Skeletal muscle satellite cell (primary cell): ENCODE results near the gene DOCK4.

ENCODE experiments used
- H3K27me3 ChIP-seq: 2 replicates; pipeline ENCODE4 v1.7.0; 2013; ENCODE audit warnings: low read length; ENCODE audit not compliant: control insufficient read depth, insufficient read depth
- H3K36me3 ChIP-seq: 2 replicates; pipeline ENCODE4 v1.7.0; 2013; ENCODE audit warnings: mild to moderate bottlenecking, control low read depth, low read length; ENCODE audit not compliant: insufficient read depth
- H3K4me1 ChIP-seq: 2 replicates; pipeline ENCODE4 v1.7.0; 2013; ENCODE audit warnings: low read length; ENCODE audit not compliant: control insufficient read depth, insufficient read depth
- H3K4me2 ChIP-seq: 2 replicates; pipeline ENCODE4 v1.7.0; 2013; ENCODE audit warnings: mild to moderate bottlenecking, low read length
- H3K4me3 ChIP-seq: 2 replicates; pipeline ENCODE4 v1.7.0; 2013; ENCODE audit warnings: low read length
- H3K9ac ChIP-seq: 2 replicates; pipeline ENCODE4 v1.7.0; 2013; ENCODE audit warnings: mild to moderate bottlenecking, low read depth, low read length, moderate library complexity
- H3K9me3 ChIP-seq: replicated peaks from 2 replicates; pipeline ENCODE4 v1.7.0; 2013; ENCODE audit warnings: mild to moderate bottlenecking, control low read depth, low read length

DOCK4 gene

GRCh38 chr7:111872450-111873325, 333.5 kb downstream of the DOCK4 start:
- Histone ChIP-seq H3K9ac (no peak overlapping the region), H3K27me3 (no peaks in the 10 kb centered on the region), H3K9me3 (no peaks in the 10 kb centered on the region), H3K4me1 (no peaks in the 10 kb centered on the region), H3K4me2 (no peak overlapping the region), H3K4me3 (no peak overlapping the region), H3K36me3 (no peaks in the 10 kb centered on the region)

- Histone ChIP-seq H3K4me2 (no peak overlapping the region), H3K9me3 (no peaks in the 10 kb centered on the region), H3K4me1 (no peaks in the 10 kb centered on the region), H3K27me3 (no peaks in the 10 kb centered on the region), H3K36me3 (no peaks in the 10 kb centered on the region), H3K4me3 (no peak overlapping the region), H3K9ac (no peak overlapping the region)
These were observed 334.9 kb downstream of the DOCK4 start for GRCh38 chr7:111871283-111871682.

- H3K4me3 ChIP-seq, result no peak overlapping the region
- H3K9me3 ChIP-seq, result no peaks in the 10 kb centered on the region
- H3K36me3 ChIP-seq, result no peaks in the 10 kb centered on the region
- no peak overlapping the region for H3K4me2 ChIP-seq
- H3K27me3 ChIP-seq, result no peaks in the 10 kb centered on the region
- H3K9ac ChIP-seq, result no peak overlapping the region
- no peaks in the 10 kb centered on the region for H3K4me1 ChIP-seq
These were observed 336.9 kb downstream of the DOCK4 start for GRCh38 chr7:111869280-111869679.

- Histone ChIP-seq H3K4me3 (no peak overlapping the region), H3K9ac (no peak overlapping the region), H3K36me3 (no peaks in the 10 kb centered on the region), H3K4me1 (no peaks in the 10 kb centered on the region), H3K27me3 (no peaks in the 10 kb centered on the region), H3K9me3 (no peaks in the 10 kb centered on the region), H3K4me2 (no peak overlapping the region)
These were observed 338.8 kb downstream of the DOCK4 start for GRCh38 chr7:111867348-111867931.

GRCh38 chr7:111866787-111867186, 339.4 kb downstream of the DOCK4 start:
- Histone ChIP-seq H3K36me3 (no peaks in the 10 kb centered on the region), H3K4me1 (no peaks in the 10 kb centered on the region), H3K4me2 (no peak overlapping the region), H3K9ac (no peak overlapping the region), H3K4me3 (no peak overlapping the region), H3K27me3 (no peaks in the 10 kb centered on the region), H3K9me3 (no peaks in the 10 kb centered on the region)

- H3K27me3 ChIP-seq, result no peaks in the 10 kb centered on the region
- H3K9me3 ChIP-seq, result no peaks in the 10 kb centered on the region
- no peak overlapping the region for H3K4me2 ChIP-seq
- H3K9ac ChIP-seq, result no peak overlapping the region
- no peaks in the 10 kb centered on the region for H3K4me1 ChIP-seq
- peaks cover under 1% of the 10 kb centered on the region for H3K36me3 ChIP-seq
- H3K4me3 ChIP-seq, result no peak overlapping the region
These were observed 340.8 kb downstream of the DOCK4 start for GRCh38 chr7:111865430-111865829.

- Histone ChIP-seq H3K4me1 (no peaks in the 10 kb centered on the region), H3K9me3 (no peaks in the 10 kb centered on the region), H3K36me3 (peaks cover 4% of the 10 kb centered on the region), H3K4me3 (no peak overlapping the region), H3K4me2 (no peak overlapping the region), H3K27me3 (no peaks in the 10 kb centered on the region), H3K9ac (no peak overlapping the region)
These were observed 341.8 kb downstream of the DOCK4 start for GRCh38 chr7:111864291-111864976.

- no peaks in the 10 kb centered on the region for H3K9me3 ChIP-seq
- H3K9ac ChIP-seq, result no peak overlapping the region
- no peaks in the 10 kb centered on the region for H3K27me3 ChIP-seq
- H3K4me1 ChIP-seq, result no peaks in the 10 kb centered on the region
- no peak overlapping the region for H3K4me2 ChIP-seq
- H3K36me3 ChIP-seq, result peaks cover 4% of the 10 kb centered on the region
- no peak overlapping the region for H3K4me3 ChIP-seq
These were observed 342.9 kb downstream of the DOCK4 start for GRCh38 chr7:111863269-111863668.

GRCh38 chr7:111860248-111860647, 346.0 kb downstream of the DOCK4 start:
- Histone ChIP-seq H3K9ac (no peak overlapping the region), H3K27me3 (no peaks in the 10 kb centered on the region), H3K36me3 (peaks cover 4% of the 10 kb centered on the region), H3K4me3 (no peak overlapping the region), H3K4me1 (no peaks in the 10 kb centered on the region), H3K9me3 (no peaks in the 10 kb centered on the region), H3K4me2 (no peak overlapping the region)

GRCh38 chr7:111858331-111858730, 347.9 kb downstream of the DOCK4 start:
- H3K4me1 ChIP-seq, result peaks cover 4% of the 10 kb centered on the region
- H3K4me3 ChIP-seq, result no peak overlapping the region
- H3K9ac ChIP-seq, result no peak overlapping the region
- no peak overlapping the region for H3K4me2 ChIP-seq
- H3K9me3 ChIP-seq, result no peaks in the 10 kb centered on the region
- H3K36me3 ChIP-seq, result peaks cover 4% of the 10 kb centered on the region
- no peaks in the 10 kb centered on the region for H3K27me3 ChIP-seq

- H3K4me1 ChIP-seq, result peaks cover 4% of the 10 kb centered on the region
- peaks cover 4% of the 10 kb centered on the region for H3K36me3 ChIP-seq
- no peak overlapping the region for H3K4me3 ChIP-seq
- no peak overlapping the region for H3K4me2 ChIP-seq
- no peaks in the 10 kb centered on the region for H3K27me3 ChIP-seq
- H3K9ac ChIP-seq, result no peak overlapping the region
- no peaks in the 10 kb centered on the region for H3K9me3 ChIP-seq
These were observed 350.4 kb downstream of the DOCK4 start for GRCh38 chr7:111855842-111856227.
